GM18517 (cell line): Measurements from ENCODE around the gene TMSB4X.
A peak's percentile ranks its signal among the peaks of the same experiment; 100 is the strongest.
"Not testable (repeated sequence)": the region's sequence is repeated elsewhere in the genome, so short reads cannot be mapped to it uniquely, and the experiment has no call there.

ENCODE experiments used
- ATAC-seq: cut with Tn5 transposase; IDR thresholded peaks from one replicate; pipeline ENCODE4 v1.9.1; 2021; ENCODE audit warnings: mild to moderate bottlenecking, moderate library complexity; ENCODE audit not compliant: unreplicated experiment

Gene TMSB4X

GRCh38 chrX:12954981-12955380 is 19.9 kb upstream of the TMSB4X start:
- ATAC-seq, result no peak

GRCh38 chrX:12955882-12956703 is 18.8 kb upstream of the TMSB4X start:
- peak; percentile 39 for ATAC-seq

- ATAC-seq, result peak; percentile 79
Measured at GRCh38 chrX:12956704-12957534, 18.0 kb upstream of the TMSB4X start.

- no peak for ATAC-seq
Measured at GRCh38 chrX:12958059-12958458, 16.9 kb upstream of the TMSB4X start.

DNA sequence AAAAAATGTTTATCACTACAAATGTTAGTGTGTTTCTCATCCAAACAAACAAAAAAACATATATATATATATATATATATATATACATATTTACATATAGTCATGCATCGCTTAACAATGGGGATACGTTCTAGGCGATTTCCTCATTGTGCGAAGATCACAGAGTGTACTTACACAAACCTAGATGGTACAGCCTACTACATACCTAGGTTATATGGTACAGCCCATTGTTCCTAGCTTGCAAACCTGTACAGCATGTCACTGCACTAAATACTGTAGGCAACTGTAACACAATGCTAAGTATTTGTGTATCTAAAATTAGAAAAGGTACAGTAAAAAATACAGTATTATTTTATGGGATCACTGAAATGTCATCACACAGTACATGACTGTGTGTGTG is 16.4 kb upstream of the TMSB4X start:
- no peak for ATAC-seq

- no peak for ATAC-seq
Measured at GRCh38 chrX:12961196-12961718, 13.7 kb upstream of the TMSB4X start.

DNA sequence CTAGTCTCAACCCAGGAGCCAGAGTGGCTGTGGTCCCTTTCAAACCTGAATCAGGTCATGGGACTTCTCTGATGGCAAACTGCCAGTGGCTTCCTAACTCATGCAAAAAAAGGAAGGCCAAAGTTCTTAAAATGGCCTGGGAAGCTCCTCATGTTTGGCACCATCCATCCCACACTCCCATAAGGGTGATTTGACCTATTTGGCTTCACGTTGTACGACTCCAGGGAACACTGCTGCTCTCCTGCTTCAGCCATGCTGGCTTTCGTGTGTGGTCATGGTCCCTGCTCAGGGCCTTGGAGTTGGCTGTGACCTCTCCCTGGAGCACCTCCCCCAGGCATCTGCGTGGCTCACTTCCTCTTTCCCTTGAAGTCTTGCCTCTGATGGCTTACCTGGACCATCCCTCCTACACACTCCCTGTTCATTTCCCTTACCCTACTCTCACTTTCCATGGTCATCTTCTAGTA is 12.8 kb upstream of the TMSB4X start:
- no peak for ATAC-seq

- ATAC-seq, result not testable (repeated sequence)
Measured at GRCh38 chrX:12963210-12963850, 11.6 kb upstream of the TMSB4X start.

GRCh38 chrX:12965131-12965940 is 9.6 kb upstream of the TMSB4X start:
- ATAC-seq, result no peak

DNA sequence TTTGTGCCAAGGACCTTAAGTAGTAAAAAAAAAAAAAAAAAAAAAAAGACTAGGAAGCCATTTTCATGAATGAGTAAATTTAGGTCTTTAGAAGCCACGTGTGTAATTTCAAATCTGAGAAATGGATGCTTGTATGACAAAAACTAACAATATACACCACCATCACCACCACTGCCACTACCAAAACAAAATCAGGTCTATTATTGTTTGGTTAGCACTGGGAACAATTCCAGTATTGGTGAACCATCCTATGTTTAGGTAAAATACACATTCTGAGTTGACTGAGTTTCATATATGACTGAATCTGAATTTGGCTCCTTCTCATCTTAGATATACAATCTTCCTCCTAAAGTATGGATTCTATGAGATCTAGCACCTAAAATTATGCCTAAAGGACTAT is 8.8 kb upstream of the TMSB4X start:
- no peak for ATAC-seq

DNA sequence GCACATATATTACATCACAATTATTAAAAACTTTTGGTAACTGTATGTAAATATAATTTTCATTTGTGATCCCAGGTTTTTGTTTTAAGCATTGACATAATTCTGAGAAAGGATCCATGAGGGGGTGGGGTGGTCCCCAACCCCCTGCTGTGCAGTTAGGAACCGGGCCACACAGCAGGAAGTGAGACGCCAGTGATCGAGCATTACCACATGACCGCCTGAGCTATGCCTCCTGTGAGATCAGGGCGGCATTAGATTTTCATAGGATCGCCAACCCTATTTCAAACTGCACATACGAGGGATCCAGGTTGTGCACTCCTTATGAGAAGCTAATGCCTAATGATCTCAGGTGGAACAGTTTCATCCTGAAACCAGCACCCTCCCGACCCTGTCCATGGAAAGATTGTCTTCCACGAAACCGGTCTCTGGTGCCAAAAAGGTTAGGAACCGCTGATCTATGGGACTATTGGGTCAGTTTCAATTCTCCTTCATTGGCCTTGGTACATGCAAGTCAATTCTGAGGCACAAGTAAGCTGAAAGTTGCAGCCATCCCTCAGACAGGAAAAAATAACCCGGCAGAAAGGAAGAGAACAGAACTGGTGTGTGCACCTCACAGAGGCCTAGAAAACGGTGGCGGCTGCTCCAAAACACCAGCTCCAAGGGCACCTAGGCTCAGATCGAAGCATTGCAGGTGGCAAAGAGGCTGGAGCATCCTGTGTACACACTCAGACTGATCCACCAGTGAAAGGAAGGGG is 7.0 kb upstream of the TMSB4X start:
- ATAC-seq, result no peak

DNA sequence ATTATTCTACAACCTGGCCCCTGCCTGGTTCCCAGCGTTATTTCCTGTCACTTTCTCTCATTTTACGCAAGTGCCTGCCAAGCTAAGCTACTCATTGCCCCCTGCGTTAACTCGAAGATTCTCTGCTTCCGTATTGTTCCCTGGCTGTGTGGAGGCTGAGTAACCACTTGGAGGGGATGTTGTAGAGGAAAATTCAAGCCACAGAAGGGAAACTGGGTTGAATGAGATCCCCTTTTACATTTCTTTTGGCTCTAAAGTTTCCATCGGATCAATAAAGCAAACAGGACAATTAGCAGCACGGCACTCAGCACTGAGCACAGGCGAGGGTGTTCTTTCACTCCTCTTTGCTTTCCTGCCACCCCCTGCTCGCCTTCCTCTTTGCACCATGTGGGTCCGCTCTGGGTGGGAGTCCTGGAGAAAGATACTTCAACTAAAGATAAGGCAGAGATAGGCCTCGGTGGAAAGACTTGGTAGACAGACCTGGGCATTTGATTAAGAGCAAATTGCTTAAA is 4.2 kb upstream of the TMSB4X start:
- no peak for ATAC-seq

DNA sequence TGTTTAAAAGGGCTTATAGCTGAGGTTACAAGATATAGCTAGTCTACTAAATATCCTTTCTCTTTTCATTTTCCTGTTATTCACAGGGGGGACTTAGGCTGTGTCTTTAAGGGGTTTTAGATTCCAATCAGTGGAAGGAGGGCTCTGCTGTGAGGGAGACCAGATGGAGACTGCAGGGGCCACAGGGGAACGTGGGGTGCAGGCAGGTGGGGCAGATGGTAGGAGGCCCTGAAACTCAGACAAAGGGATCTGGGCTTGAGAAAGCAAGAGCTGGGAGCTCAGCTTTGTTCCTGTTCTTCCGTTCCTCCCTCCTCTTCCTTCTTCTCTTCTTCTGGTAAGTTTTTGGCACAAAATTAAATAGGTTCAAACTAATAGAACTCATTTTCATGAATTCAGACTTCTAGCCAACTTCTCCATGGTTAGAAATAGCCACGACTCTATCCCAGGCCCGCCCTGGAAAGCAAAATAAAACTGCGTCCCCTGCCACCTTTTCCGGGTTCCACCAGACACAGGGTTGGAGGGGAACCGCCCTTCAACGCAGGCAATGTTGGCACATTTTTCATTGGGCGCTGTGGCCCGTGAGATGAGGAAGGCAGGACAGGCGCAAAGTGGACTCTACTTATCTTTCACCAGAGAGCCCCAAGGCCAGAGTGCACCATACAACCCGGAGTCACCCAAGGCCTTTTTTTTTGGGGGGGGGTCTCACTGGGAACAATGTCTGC is 3.5 kb upstream of the TMSB4X start:
- ATAC-seq, result no peak

DNA sequence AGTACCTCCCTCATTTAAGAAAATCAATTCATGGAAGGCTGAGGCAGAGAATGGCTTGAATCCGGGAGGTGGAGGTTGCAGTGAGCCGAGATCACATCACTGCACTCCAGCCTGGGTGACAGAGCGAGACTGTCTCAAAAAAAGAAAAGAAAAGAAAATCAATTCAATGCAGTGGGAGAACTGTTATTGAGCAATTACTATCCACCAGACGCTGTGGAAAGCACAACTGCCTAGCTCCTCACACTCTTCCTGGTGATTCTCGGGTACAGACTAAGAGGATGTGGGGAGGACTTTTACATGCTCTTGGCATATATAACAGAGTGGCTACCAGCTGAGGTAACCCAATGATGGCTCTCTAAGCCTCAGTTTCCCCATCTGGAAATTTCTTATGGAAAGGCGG is 2.7 kb upstream of the TMSB4X start:
- no peak for ATAC-seq

DNA sequence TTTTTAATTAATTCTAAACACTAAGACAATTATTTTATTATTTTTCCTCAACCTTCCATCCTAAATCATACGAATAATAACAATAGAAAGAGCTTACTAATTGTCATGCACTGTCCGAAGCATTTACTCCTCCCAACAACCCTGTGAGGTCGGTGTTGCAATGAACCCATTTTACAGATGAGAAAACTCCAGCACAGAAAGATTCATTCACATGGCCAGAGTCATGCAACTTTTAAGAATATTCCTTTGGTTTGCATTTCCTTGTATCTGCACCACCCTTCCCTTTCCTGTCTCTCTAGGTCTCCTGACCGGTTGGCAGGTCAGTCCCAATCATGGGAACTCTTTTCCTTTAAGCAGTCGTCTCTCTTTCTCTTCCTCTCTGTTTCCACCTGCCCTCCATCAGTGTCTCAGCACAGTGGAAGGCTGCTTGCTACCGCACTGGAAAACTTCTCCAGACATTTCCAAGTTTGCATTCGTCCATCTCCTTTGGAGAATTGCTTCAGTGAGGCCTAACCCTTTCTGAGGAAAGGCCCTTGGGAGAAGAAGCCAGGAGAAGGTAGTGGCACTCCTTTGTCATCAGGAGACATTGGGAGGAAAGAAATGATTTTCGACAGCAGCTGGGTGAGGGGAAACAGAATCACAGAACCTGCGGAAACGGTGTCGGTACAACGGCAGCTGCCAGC is 1.9 kb upstream of the TMSB4X start:
- ATAC-seq, result no peak

- no peak for ATAC-seq
Measured at GRCh38 chrX:12973561-12974304, 1.2 kb upstream of the TMSB4X start.

DNA sequence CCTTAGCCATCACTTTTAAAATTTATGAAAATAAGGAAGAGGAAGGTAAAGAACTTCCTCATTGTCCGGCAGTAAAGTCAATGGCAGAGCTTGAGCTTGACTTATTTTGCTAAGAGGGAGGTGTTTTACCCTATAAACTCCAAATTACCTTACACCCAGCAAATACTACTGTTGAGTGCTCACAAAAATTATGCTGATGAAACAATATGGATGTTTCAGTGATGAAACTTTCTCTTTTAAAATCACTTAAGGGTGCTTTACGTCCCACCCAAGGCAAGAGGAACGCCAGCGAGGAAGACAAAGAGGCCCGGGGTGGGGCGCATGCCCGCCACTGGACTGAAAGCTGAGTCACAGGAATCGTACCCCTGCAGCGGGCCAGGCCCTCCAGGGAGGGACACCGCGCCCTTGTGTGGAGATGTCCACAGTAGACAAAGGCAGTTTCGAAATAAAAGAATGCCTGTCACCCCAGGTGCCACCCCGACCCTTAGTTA is 560 bp upstream of the TMSB4X start:
- no peak for ATAC-seq

DNA sequence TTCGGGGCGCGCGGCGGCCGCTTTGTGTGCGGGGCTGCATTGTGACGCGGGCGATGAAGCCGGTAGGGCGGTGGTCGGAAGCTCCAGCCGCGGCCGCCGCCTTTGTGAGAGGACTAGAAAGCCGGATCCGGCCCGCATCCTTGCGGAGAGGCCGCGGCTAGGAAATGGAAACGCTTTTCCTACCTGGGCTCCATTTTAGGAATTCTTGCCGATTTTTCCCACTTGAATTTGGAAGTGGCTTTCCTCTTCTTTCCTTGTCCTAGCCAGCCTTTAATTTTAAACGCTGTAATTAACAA is 708 bp downstream of the TMSB4X start:
- ATAC-seq, result no peak
